CD4-positive, alpha-beta T cell treated with Interleukin-4 for 4 hours (primary cell): ENCODE data around the gene RBBP7.

Source experiments
- DNase-seq: peaks from one replicate; pipeline ENCODE4 v3.0.0-alpha.2; 2020

Gene RBBP7

GRCh38 chrX:16862829-16863228 is 7.3 kb downstream of the RBBP7 start:
- DNase-seq: no peak

GRCh38 chrX:16856744-16857143 is 13.4 kb downstream of the RBBP7 start:
- no peak for DNase-seq

- peak; percentile 37 for DNase-seq
Measured at GRCh38 chrX:16856076-16856404, 14.1 kb downstream of the RBBP7 start.

GRCh38 chrX:16855363-16856075 is 14.6 kb downstream of the RBBP7 start:
- no peak for DNase-seq

GRCh38 chrX:16853537-16853936 is 16.6 kb downstream of the RBBP7 start:
- DNase-seq: no peak

GRCh38 chrX:16852617-16853179 is 17.5 kb downstream of the RBBP7 start:
- DNase-seq: no peak

- DNase-seq: no peak
Measured at GRCh38 chrX:16851827-16852226, 18.3 kb downstream of the RBBP7 start.

GRCh38 chrX:16851421-16851820 is 18.7 kb downstream of the RBBP7 start:
- no peak for DNase-seq

- DNase-seq: no peak
Measured at GRCh38 chrX:16848541-16848940, 21.6 kb downstream of the RBBP7 start.

GRCh38 chrX:16845686-16846085 is 24.5 kb downstream of the RBBP7 start:
- DNase-seq: no peak

GRCh38 chrX:16843208-16843909 is 26.8 kb downstream of the RBBP7 start:
- no peak for DNase-seq

GRCh38 chrX:16842684-16843083 is 27.5 kb downstream of the RBBP7 start:
- DNase-seq: no peak

GRCh38 chrX:16839852-16840460 is 30.2 kb downstream of the RBBP7 start:
- DNase-seq: no peak

GRCh38 chrX:16839219-16839851 is 30.8 kb downstream of the RBBP7 start:
- DNase-seq: no peak

GRCh38 chrX:16838202-16839066 is 31.7 kb downstream of the RBBP7 start:
- DNase-seq: no peak

GRCh38 chrX:16836371-16836770 is 33.8 kb downstream of the RBBP7 start:
- DNase-seq: no peak

GRCh38 chrX:16834806-16835205 is 35.4 kb downstream of the RBBP7 start:
- DNase-seq: no peak

GRCh38 chrX:16832301-16832700 is 37.9 kb downstream of the RBBP7 start:
- no peak for DNase-seq

GRCh38 chrX:16828124-16828908 is 41.8 kb downstream of the RBBP7 start:
- DNase-seq: no peak

- DNase-seq: no peak
Measured at GRCh38 chrX:16827225-16827624, 42.9 kb downstream of the RBBP7 start.

GRCh38 chrX:16826207-16826606 is 44.0 kb downstream of the RBBP7 start:
- peak; percentile 24 for DNase-seq
